Astrocyte of the spinal cord (primary cell): ENCODE results near the gene TCF7L2.

Experiments
- DNase-seq: peaks from one replicate; pipeline ENCODE4 v3.0.0; 2011; ENCODE audit warnings: low read depth, low spot score
- H3K4me3 ChIP-seq: 2 replicates; pipeline ENCODE4 v1.5.1; 2011; ENCODE audit warnings: low read depth, mild to moderate bottlenecking, low read length, moderate library complexity
- CTCF ChIP-seq: IDR thresholded peaks from 2 replicates; pipeline ENCODE4 v1.5.1; 2012; ENCODE audit warnings: low read depth, mild to moderate bottlenecking, low read length, inconsistent platforms
- in situ Hi-C: cut with HindIII; loops from 2 replicates; pipeline ENCODE4 v1.10.0; 2017; ENCODE audit warnings: low sequenced_read_pairs

TCF7L2 gene

GRCh38 chr10:112949875-112950507 is at the start of gene TCF7L2:
Gene TCF7L2 (plus strand): TSS chr10:112950247. CDS start chr10:112950757, 510 bp downstream.
- peak; percentile 97 for DNase-seq
- peak within 1 kb of the TSS; percentile 87 for H3K4me3 ChIP-seq
- TF ChIP-seq CTCF: no peak
- in situ Hi-C loops: no loop called here

- no peak overlapping the region for H3K4me3 ChIP-seq
- in situ Hi-C loops: no loop called here
- no peak for DNase-seq
- no peak for TF ChIP-seq CTCF
Measured at GRCh38 chr10:112902730-112903129, 47.3 kb upstream of the TCF7L2 start.

- in situ Hi-C loops: no loop called here
- no peak overlapping the region for H3K4me3 ChIP-seq
- TF ChIP-seq CTCF: no peak
- peak; percentile 28 for DNase-seq
Measured at GRCh38 chr10:112904000-112904399, 46.0 kb upstream of the TCF7L2 start.

- DNase-seq: no peak
- no peak for TF ChIP-seq CTCF
- in situ Hi-C loops: no loop called here
- no peak overlapping the region for H3K4me3 ChIP-seq
Measured at GRCh38 chr10:112906945-112907344, 43.1 kb upstream of the TCF7L2 start.

- no peak overlapping the region for H3K4me3 ChIP-seq
- in situ Hi-C loops: no loop called here
Measured at GRCh38 chr10:112907893-112908292, 42.2 kb upstream of the TCF7L2 start.

GRCh38 chr10:112911206-112911605 is 38.8 kb upstream of the TCF7L2 start:
- in situ Hi-C loops: no loop called here
- no peak overlapping the region for H3K4me3 ChIP-seq
- TF ChIP-seq CTCF: no peak
- no peak for DNase-seq

More at GRCh38 chr10:112907893-112908292, 42.2 kb upstream of the TCF7L2 start:
- no peak for DNase-seq
- TF ChIP-seq CTCF: no peak
